ENCODE data around the gene THBD.
A peak's percentile ranks its signal among the peaks of the same experiment; 100 is the strongest.

Gene THBD

DNA sequence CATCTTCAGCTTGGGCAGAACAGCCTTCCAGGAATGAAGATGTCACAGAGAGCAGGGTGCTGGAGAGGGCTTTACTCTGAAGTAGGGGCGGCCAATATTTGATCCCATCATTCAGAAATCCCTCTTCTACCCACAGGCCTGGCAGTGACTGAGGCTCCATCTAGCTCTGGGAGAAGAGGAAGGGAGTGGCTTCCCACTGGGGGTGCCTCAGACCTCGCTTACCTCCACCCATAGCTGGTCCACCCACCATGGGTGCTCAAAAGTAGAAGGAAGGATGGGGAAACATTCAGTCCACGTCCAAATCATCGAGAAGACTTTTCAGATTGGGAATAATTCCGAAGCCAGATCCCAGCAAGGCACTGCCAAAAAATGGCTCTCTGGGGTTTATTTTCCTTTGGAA, 11.8 kb upstream of the THBD start:
- no peak for DNase-seq

GRCh38 chr20:23060629-23061028, 11.2 kb upstream of the THBD start:
- DNase-seq = no peak

DNA sequence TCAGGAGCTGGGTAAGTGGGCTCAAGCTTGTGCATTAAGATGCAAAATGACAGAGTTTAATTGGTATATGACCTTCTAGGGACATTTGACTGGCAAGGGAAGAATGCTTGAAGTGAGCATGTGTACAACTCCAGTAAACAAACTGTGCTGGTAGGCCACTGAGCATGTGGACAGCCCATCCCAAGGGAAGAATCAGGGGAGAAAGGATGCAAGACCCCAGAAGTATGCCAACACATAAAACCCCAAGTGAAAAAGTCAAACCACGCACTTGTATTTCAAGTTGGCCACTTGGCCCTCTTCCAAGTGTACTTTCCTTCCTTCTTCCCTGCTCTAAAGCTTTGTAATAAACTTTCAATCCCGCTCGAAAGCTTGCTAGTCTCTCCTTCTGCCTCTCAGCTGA, 10.4 kb upstream of the THBD start:
- DNase-seq = no peak

DNA sequence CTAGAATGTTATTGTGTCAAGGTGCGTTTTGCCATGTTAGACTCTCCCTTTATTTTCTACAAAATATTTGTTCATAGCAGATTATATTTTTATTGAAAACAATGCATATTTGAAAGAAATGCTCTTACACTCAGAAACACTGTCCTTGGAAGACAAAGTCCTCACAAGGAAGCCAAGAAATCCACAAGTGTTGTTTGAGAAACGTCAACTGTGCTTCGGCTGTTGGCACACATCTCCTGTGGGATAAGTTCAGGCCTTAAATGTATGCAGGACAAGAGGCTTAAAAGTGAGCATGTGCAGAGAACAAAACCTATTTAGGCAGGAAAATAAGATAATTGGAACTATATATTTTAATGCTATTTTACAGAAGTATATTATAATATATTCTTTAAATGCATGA, 9.5 kb upstream of the THBD start:
- no peak for DNase-seq

DNA sequence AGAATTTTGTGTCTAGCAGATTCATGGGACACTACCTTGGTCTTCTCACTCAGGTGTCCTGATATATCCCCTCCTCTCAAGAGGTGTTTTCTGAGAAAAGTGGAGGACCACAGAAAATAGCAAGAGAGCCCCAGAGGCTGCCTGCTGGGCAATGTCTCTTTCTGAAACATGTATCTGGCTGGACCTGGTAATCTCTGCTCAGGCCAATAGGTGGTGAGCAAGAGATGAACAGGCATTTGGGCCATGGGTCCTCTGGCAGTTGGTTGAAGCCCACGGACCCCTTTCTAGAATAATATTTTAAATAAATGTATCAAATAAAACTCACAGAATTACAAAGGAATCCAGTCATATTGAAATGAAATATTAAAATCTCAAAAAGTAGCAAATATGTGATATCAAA, 8.8 kb upstream of the THBD start:
- DNase-seq = no peak

DNA sequence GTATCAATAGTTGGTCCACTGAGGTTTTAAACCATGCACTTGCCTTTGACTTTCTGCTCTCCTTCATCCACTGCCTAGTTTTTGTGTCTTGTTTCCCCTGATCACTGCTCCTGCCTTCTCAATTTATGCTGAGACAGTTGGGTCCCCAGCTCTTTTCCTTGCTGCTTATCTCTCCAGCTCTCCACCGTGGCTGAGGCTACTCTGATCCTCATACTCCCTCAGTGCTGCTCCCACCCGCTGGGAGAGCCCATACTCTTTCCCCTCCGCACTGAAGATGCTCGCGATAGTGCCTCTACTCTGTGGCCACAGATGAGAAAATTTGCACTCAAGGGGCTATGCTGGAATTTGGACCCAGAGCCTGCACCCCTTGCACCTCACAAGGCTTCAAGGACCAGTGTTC, 3.4 kb upstream of the THBD start:
- no peak for DNase-seq

DNA sequence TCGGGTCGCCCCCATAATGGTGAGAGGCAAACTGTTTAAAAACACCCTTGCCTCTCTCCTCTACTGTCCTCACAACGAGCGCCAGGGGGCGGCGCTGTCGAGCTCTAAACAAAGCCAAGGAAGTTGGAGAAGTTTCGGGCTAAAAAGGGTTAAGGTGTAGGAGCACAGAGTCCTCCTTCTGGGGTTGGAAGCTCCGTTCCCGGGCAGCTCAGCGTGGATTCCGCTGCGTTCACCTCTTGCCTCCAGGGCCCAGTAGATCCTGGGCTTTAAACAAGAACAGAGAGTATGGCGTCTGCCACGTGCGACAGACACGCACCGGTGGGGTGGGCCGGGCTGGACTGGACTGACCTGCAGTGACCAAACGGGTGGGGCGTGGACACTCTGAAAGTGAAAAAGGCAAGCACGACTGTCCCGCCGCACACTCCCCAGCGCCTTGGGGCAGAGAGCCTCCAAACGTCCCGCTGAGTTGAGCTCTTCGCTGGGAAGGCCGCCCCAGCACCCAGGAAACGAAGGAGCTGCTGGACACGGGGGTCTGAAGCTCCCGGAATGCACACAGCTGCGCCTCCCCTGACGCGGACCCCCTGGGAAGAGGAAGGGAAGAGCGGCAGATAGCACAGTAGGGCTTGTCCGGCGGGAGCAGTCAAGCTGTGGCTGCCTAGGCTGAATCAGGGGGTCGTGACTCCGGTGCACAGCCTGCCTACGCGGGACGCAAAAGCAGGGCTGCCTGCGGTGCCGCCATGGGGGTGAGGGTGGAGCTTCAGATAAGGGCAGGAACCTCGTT, 1.6 kb upstream of the THBD start:
- peak; percentile 17 for DNase-seq

DNA sequence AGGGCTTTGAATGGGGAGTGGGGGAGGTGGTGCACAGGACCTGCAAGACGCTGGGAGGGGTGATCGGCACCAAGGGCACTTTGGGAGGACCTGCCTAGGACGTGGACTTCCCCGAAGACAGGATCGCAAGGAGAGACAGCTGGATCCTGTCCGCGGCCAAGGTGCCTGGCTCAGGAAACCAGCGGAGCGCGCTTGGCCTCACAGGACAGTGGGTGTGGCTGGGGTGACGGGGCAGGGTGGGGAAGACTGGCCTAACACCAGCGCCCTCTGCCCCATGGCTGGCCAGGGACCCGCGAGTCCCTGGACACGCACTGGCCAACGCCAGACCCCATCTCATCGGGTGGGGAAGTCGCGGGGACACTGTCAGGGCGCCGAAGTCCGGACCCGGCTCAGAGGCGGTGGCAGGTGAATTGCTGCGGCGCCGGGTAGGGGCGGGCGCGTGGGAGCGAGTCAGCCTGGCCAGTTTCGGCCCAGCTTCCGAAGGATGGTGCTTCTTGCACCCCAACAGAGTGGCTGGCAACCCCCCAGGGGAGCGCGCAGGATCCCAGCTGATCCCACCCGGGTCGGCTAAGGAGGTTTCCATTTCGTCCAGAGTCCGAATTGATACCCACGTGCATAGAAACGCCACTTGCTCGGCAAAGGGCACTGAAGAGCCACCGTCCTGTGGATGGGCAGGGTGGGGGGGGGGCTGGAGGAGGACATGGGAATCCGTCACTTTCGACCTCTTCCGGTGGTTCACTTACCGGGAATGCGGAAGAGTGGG, 785 bp upstream of the THBD start:
- DNase-seq = no peak

DNA sequence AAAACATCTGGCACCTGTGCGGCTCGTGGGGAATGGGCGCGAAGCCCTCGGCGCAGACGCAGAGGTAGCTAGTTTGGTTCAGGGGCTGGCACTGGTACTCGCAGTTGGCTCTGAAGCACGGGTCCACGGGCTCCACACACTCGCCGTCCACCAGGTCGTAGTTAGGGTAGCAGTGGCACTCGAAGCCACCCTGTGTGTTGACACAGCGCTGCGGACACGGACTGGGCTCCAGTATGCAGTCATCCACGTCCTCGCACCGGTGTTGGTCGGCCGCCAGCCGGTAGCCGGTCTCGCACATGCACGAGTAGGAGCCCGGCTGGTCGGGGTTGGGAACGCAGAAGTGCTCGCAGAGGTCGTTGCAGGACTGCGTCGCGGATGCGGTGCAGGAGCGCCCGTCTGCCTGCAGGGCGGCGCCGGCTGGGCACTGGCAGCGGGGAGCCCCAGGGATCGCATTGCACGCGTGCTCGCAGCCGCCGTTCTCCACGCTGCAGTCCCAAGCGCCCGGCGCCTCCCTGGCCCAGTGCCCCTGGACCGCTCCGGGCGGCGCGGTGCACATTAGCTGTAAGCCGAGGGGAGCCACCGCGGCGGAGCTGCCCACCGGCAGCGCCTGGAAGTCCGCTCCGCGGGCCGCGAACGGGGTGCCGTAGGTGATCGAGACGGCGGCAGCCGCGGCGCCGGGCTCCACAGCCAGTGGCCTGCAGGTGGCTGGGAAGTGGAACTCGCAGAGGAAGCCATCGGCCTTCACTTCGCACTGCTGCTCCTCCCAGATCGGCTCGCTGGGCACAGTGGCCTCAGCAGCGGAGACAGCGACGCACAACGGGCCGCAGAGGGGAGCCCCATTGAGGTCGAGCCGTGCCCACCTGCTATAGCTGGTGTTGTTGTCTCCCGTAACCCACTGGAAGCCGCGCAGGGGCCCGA, 930 bp downstream of the THBD start:
- DNase-seq = peak; percentile 7

- no peak for DNase-seq
Observed at GRCh38 chr20:23047738-23048214, 1.7 kb downstream of the THBD start.

DNA sequence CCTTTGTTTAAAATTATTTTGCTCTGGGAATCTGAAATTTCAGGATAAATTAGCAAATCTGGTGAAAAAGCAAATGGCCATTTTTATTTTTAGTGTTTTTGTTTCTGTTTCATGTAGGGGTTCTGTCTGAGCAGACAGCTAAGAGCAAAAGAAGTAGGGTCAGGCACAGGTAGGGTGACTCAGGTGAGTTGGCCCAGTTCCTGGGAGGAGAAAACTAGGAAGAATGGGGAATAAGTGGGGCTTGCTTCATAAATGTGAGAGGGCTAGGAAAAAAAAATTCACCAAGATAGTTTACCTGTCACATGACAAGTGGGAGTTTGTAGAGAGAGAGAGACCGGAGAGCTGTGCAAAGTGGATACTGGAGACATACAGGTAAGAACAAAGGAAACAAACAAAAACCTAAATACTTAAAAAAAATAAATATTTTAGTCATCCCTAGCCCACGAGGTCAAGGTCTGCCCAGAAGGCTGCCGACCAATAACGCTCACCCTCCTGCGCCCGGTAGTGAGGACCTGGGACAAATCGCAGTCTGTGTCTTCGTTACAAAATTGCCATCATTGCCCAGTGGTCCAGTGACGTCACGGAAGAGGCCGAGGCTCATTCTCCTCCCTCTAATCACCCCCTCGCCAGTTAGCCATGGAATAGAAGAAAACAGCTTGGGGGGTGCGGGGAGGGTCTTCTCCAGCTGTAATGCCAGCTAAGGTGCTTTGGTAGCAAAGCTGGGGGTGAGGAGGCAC, 2.3 kb downstream of the THBD start:
- DNase-seq = no peak

GRCh38 chr20:23046431-23046830, 3.0 kb downstream of the THBD start:
- DNase-seq = no peak

GRCh38 chr20:23043376-23043775, 6.1 kb downstream of the THBD start:
- no peak for DNase-seq

DNA sequence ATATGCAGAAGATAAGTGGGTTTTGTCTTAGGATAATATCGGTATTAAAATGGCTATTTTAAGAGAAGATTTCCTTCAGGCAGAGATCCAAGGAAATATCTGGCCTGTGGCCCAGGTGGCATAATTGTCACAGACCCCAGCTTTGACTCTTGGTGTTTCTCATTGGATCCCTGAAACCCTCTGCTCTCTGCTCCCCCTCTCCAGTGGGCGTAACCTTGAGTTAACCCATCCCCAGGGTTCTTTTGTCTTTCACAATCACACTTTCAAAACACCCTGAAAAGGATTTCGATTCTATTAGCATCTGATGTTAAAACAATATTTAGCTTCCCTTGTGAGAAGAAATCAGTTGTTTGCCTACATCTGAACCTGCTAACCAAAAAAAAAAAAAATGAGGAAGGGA, 7.2 kb downstream of the THBD start:
- DNase-seq = no peak

DNA sequence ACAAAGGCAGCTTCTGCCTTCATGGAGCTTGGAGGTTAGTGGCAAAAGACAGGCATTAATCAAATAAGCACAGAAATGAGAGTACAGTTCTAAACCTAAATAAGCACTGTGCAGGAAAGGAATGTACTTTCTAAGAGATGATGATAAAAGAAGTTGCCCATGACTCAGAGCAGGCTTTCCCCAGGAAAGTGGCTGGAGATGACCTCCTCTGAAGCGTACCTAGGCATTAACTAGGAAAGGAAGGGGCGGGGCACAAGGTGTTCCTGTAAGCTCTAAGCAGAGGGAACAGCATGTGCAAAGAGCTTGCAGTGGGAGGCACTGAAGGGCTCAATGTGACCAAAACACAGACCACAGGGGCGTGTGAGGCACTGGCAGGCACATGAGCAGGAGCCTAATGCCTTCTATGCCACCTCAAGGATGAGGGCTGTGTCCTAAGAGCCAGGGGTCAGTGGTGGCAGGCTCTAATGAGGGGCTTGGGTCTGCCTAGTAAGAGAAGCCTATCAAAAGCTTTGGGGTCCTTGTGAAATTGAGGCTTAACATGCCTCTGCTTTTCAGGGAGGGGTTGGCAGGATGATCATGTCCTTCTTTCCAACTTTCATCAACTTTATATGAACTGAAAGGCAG, 9.5 kb downstream of the THBD start:
- DNase-seq = no peak

GRCh38 chr20:23039136-23039875, 10.2 kb downstream of the THBD start:
- no peak for DNase-seq

DNA sequence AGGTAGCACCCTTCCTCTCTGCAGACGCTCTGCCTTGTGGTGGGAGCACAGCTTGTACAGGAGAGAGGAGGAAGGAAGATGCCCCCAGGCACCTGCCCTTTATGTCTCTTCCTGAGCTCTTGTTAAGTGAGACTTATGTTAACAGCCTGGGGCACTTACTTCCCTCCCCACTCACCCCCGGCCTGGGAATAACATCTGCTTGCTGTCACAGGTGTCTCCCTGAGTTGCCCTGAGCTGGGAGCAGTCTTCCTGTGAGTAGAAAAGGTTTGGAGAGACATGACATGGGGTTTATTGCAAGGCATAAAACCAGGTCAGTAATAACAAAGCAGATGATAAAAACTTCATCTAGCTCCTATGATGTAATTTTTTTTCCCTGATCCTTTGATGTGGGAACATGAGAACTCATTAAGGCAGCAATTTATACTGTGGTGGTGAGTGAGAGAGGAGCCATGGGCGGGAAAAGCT, 12.4 kb downstream of the THBD start:
- no peak for DNase-seq

- DNase-seq = no peak
Observed at GRCh38 chr20:23036371-23036770, 13.1 kb downstream of the THBD start.

DNA sequence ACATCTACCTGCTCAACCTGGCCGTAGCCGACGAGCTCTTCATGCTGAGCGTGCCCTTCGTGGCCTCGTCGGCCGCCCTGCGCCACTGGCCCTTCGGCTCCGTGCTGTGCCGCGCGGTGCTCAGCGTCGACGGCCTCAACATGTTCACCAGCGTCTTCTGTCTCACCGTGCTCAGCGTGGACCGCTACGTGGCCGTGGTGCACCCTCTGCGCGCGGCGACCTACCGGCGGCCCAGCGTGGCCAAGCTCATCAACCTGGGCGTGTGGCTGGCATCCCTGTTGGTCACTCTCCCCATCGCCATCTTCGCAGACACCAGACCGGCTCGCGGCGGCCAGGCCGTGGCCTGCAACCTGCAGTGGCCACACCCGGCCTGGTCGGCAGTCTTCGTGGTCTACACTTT, 13.7 kb downstream of the THBD start:
- no peak for DNase-seq

- DNase-seq = no peak
Observed at GRCh38 chr20:23034721-23035671, 14.5 kb downstream of the THBD start, which contains the start of gene SSTR4. Gene SSTR4, plus strand, starts transcription at chr20:23035312. Its CDS starts 172 bp downstream, at chr20:23035484.

Measured in CD4-positive, alpha-beta T cell treated with Interleukin-17A for 1 hour (primary cell).